GM12878 (cell line): ENCODE data around the gene SV2B. TPM values are rescaled to one million over a fixed set of nuclear protein-coding genes. Genes with fewer than 3 reads are reported as not detected.

Experiments
- ATAC-seq: fragments of 200-7000 bp; cut with Tn5 transposase; 3 replicates; pipeline ENCODE4 v1.9.1; 2020; ENCODE audit warnings: mild to moderate bottlenecking, moderate library complexity
- BruUV-seq: library from RNA; stranded (reverse); fragments of 400-500 nt; replicated peaks from 2 replicates; lab custom pipeline; 2021; lab: Mats Ljungman, UMichigan
- CTCF ChIA-PET: fragments of 300-600 bp; sonication (Branson Sonifier 250); formaldehyde crosslinking; extraction: SDS; loops from one replicate; lab custom pipeline; 2021; ENCODE audit warnings: inconsistent platforms; lab: Yijun Ruan, JAX
- POLR2A ChIA-PET: fragments of 350-600 bp; formaldehyde crosslinking; extraction: SDS; loops from one replicate; lab custom pipeline; 2021; ENCODE audit warnings: inconsistent platforms; lab: Charles Lee
- RAD21 ChIA-PET: fragments of 300-600 bp; sonication (Branson Sonifier 250); formaldehyde crosslinking; loops from one replicate; lab custom pipeline; 2023; ENCODE audit warnings: antibody characterized with exemption; ENCODE audit not compliant: unreplicated experiment; lab: Charles Lee
- SMC1A ChIA-PET: fragments of 300-600 bp; sonication (Branson Sonifier 250); formaldehyde crosslinking; loops from one replicate; lab custom pipeline; 2023; ENCODE audit not compliant: unreplicated experiment, uncharacterized antibody; lab: Charles Lee
- DNase-seq: peaks from one replicate; pipeline ENCODE4 v3.0.0-alpha.2; 2011; ENCODE audit warnings: low read depth, low spot score
- FAIRE-seq: peaks from 3 replicates; lab custom pipeline; 2011; peaks lifted over from hg19 to GRCh38; lab: Jason Lieb, UNC
- H2AFZ ChIP-seq: 2 replicates; pipeline ENCODE4 v1.6.0; 2011; ENCODE audit warnings: low read depth, low read length, control low read depth; ENCODE audit not compliant: control insufficient read depth
- H3K27ac ChIP-seq: 2 replicates; pipeline ENCODE4 v1.5.1; 2011; ENCODE audit warnings: control low read depth; ENCODE audit not compliant: control insufficient read depth, insufficient read depth
- H3K27me3 ChIP-seq, 2 experiments: replicated peaks in 1 of 2; 2 replicates each; pipeline versions ENCODE4 v1.6.0 to v1.6.1; 2011; ENCODE audit warnings: low read length in 1 of 2; ENCODE audit not compliant: control insufficient read depth in 2 of 2, insufficient read depth in 2 of 2
- H3K36me3 ChIP-seq, 2 experiments: 2 replicates each; pipeline ENCODE4 v1.5.1; 2011; ENCODE audit warnings: low read length in 1 of 2; ENCODE audit not compliant: control insufficient read depth in 2 of 2, insufficient read depth in 2 of 2
- H3K4me1 ChIP-seq: 2 replicates; pipeline ENCODE4 v1.6.1; 2011; ENCODE audit warnings: mild to moderate bottlenecking, low read length, moderate library complexity, mixed read lengths; ENCODE audit not compliant: control insufficient read depth, insufficient read depth
- H3K4me2 ChIP-seq: 2 replicates; pipeline ENCODE4 v1.6.0; 2011; ENCODE audit warnings: control low read depth; ENCODE audit not compliant: control insufficient read depth, insufficient read depth
- H3K4me3 ChIP-seq: fragments of 200-600 bp; sonication (generic); 2 replicates; pipeline ENCODE4 v1.5.1; 2016
- H3K79me2 ChIP-seq: 2 replicates; pipeline ENCODE4 v1.6.0; 2011; ENCODE audit warnings: low read length; ENCODE audit not compliant: control insufficient read depth, insufficient read depth
- H3K9ac ChIP-seq: 2 replicates; pipeline ENCODE4 v1.8.0; 2011; ENCODE audit warnings: low read length, control low read depth, mixed read lengths; ENCODE audit not compliant: control insufficient read depth, insufficient read depth
- H3K9me3 ChIP-seq: replicated peaks from 3 replicates; pipeline ENCODE4 v1.5.1; 2011; ENCODE audit warnings: mild to moderate bottlenecking, low read length; ENCODE audit not compliant: control insufficient read depth, insufficient read depth
- H4K20me1 ChIP-seq: 2 replicates; pipeline ENCODE4 v1.6.0; 2011; ENCODE audit not compliant: control insufficient read depth, insufficient read depth
- ASH2L ChIP-seq: fragments of 300-600, 200-600 bp; sonication (generic); IDR thresholded peaks from 2 replicates; pipeline ENCODE4 v1.6.1; 2017; ENCODE audit warnings: low read depth, mild to moderate bottlenecking, borderline replicate concordance
- BRCA1 ChIP-seq: IDR thresholded peaks from 2 replicates; pipeline ENCODE4 v1.6.1; 2011; ENCODE audit warnings: low read depth, low read length, improper control_type of control experiment
- FOXM1 ChIP-seq: IDR thresholded peaks from 2 replicates; pipeline ENCODE4 v1.6.1; 2012; ENCODE audit warnings: low read depth, mild to moderate bottlenecking, inconsistent platforms, low read length, moderate library complexity
- GABPA ChIP-seq: IDR thresholded peaks from 2 replicates; pipeline ENCODE4 v1.6.1; 2014; ENCODE audit warnings: antibody characterized with exemption, low read depth, mild to moderate bottlenecking, inconsistent platforms
- GATAD2B ChIP-seq: fragments of 450-650 bp; conservative IDR thresholded peaks from 2 replicates; pipeline ENCODE4 v1.6.1; 2017; ENCODE audit warnings: low read depth, mild to moderate bottlenecking, moderate library complexity
- KLF5 ChIP-seq: fragments of 450-650 bp; IDR thresholded peaks from 2 replicates; pipeline ENCODE4 v1.6.1; 2014; ENCODE audit warnings: mild to moderate bottlenecking; ENCODE audit not compliant: partially characterized antibody
- MXI1 ChIP-seq: fragments of 150-350 bp; IDR thresholded peaks from 2 replicates; pipeline ENCODE4 v1.6.1; 2011; ENCODE audit warnings: low read depth, mild to moderate bottlenecking, inconsistent platforms, low read length, improper control_type of control experiment
- NR2C1 ChIP-seq: fragments of 450-650 bp; IDR thresholded peaks from 2 replicates; pipeline ENCODE4 v1.6.1; 2017; ENCODE audit warnings: antibody characterized with exemption, mild to moderate bottlenecking, moderate library complexity
- PAX8 ChIP-seq: fragments of 450-650 bp; IDR thresholded peaks from 2 replicates; pipeline ENCODE4 v1.6.1; 2017; ENCODE audit warnings: mild to moderate bottlenecking, moderate library complexity
- RAD21 ChIP-seq: IDR thresholded peaks from 2 replicates; pipeline ENCODE4 v1.6.1; 2011; ENCODE audit warnings: mild to moderate bottlenecking, low read depth, low read length, moderate library complexity; ENCODE audit not compliant: insufficient read depth
- RB1 ChIP-seq: fragments of 450-650 bp; formaldehyde crosslinking; IDR thresholded peaks from 2 replicates; pipeline ENCODE4 v1.6.1; 2017; ENCODE audit warnings: mild to moderate bottlenecking, borderline replicate concordance
- SMARCA5 ChIP-seq: fragments of 450-650 bp; IDR thresholded peaks from 2 replicates; pipeline ENCODE4 v1.6.1; 2017; ENCODE audit warnings: mild to moderate bottlenecking
- STAT3 ChIP-seq: IDR thresholded peaks from 2 replicates; pipeline ENCODE4 v1.6.1; 2011; ENCODE audit warnings: low read depth, low read length, improper control_type of control experiment
- SUPT20H ChIP-seq: IDR thresholded peaks from 2 replicates; pipeline ENCODE4 v1.6.1; 2011; ENCODE audit warnings: low read depth, mild to moderate bottlenecking, low read length, moderate library complexity, borderline replicate concordance; ENCODE audit not compliant: control insufficient read depth
- TCF7 ChIP-seq: IDR thresholded peaks from 2 replicates; pipeline ENCODE4 v1.6.1; 2014; ENCODE audit warnings: antibody characterized with exemption, borderline replicate concordance
- ZBTB33 ChIP-seq: fragments of 450-650 bp; IDR thresholded peaks from 2 replicates; pipeline ENCODE4 v1.6.1; 2017; ENCODE audit warnings: mild to moderate bottlenecking
- ZNF274 ChIP-seq: IDR thresholded peaks from one replicate; pipeline ENCODE4 v1.8.0; 2011; ENCODE audit not compliant: insufficient read length, insufficient read depth
- WGBS: methylation state at CpG from one replicate; pipeline ENCODE4 v1.1.6; 2016; ENCODE audit warnings: low lambda C conversion rate; ENCODE audit not compliant: insufficient replicate concordance, insufficient coverage; ENCODE audit errors: missing lambda C conversion rate; 5-methylcytosine and 5-hydroxymethylcytosine counted together
- in situ Hi-C: fragments of 300-500 bp; cut with MboI; formaldehyde crosslinking; loops from 9 replicates; pipeline ENCODE4 v1.14.3; 2018; ENCODE audit warnings: mixed read lengths
- intact Hi-C: fragments of 100-400 bp; cut with micrococcal nuclease; formaldehyde crosslinking; loops from one replicate; pipeline ENCODE4 v1.14.2; 2022; ENCODE audit not compliant: unreplicated experiment
- polyA plus RNA-seq, 11 experiments: library from polyadenylated mRNA; depleted of rRNA in 4 of 11; unstranded in 6 of 11; stranded (reverse) in 5 of 11; fragments of >200 nt; fragmentation: Nextera tagmentation in 4 of 11; fragmentation: Illumina TruSeq in 1 of 11; extraction: Ambion mirVana in 4 of 11; extraction: Trizol in 1 of 11; gene quantifications; 1 replicate in 1 of 11; 2 replicates in 10 of 11; pipeline versions ENCODE4 v1.2.1 to v1.2.3, GENCODE V29; 2011 to 2016; ENCODE audit warnings: inconsistent platforms in 2 of 11, missing spikeins in 2 of 11, low read depth in 1 of 11
- total RNA-seq, 4 experiments: library from RNA; depleted of rRNA in 3 of 4; stranded (reverse); fragments of >200 nt in 3 of 4; fragmentation: Illumina TruSeq in 1 of 4; extraction: Trizol in 1 of 4; gene quantifications; 2 replicates each; pipeline versions ENCODE4 v1.2.1 to v1.2.3, GENCODE V29; 2013 to 2021
- TF ChIP-seq, protein P1 (sequence below): fragments of 150-350 bp; IDR thresholded peaks from 2 replicates; pipeline ENCODE4 v1.6.1; 2016; ENCODE audit warnings: low read depth, low read length
- TF ChIP-seq, protein P2 (sequence below): fragments of 150-350 bp; IDR thresholded peaks from 2 replicates; pipeline ENCODE4 v1.6.1; 2014; ENCODE audit warnings: mild to moderate bottlenecking, low read depth, low read length

The SV2B gene
- total and polyA plus RNA-seq, 10 of the 15 experiments (the other 5 are each of a cell fraction or from before 2014, with no cell fraction given): 0.03 to 1.7 (median 1.3) TPM

DNA sequence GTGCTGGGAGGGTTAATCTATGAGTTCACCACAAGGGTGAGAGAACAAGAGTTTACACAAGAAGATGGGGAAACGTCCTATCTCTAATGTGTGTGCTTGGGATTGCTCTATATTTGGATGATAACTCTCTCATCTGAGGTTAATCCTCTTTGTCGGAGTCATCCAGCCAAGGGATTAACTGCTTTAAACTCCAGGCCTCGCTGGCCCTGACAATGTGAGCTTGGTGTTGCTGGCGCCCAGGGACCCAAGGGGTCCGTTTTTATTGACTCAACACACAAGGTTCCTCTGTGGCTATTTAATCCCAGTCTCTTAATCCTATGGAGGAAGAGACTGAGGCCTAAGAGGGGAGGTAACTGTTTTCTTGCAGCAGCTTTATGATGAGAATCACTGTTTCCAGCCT is 14.2 kb downstream of the SV2B start:
- in situ Hi-C loops: no loop called here
- SMC1A ChIA-PET: interaction anchor here (1.2 kb wide), 1 partner anchor 9 kb away, joined by 5 read pairs; no protein-coding TSS in a partner anchor
- no peak for DNase-seq

More for the DNA sequence above, 14.2 kb downstream of the SV2B start:
- Histone ChIP-seq H3K4me2 (no peak overlapping the region), H3K9ac (no peak overlapping the region), H3K4me3 (no peak overlapping the region), H2AFZ (no peak overlapping the region), H3K36me3 (no peaks in the 10 kb centered on the region), H3K4me1 (peaks cover 11% of the 10 kb centered on the region), H4K20me1 (no peaks in the 10 kb centered on the region), H3K27ac (no peak overlapping the region), H3K27me3 (no peaks in the 10 kb centered on the region), H3K79me2 (no peaks in the 10 kb centered on the region), H3K9me3 (peaks cover 9% of the 10 kb centered on the region)
- BruUV-seq: no TSS peak
- 41% methylated on average over 5 of the region's 5 CpGs for WGBS
- ATAC-seq (no peak), FAIRE-seq (no peak)
- ChIA-PET CTCF (interaction anchor here (1.4 kb wide), 1 partner anchor 157 kb away, joined by 4 read pairs; no protein-coding TSS in a partner anchor), POLR2A (interaction anchor here (0.5 to 2.7 kb wide), 2 partner anchors 13 to 121 kb away, joined by 4 to 11 read pairs; no protein-coding TSS in a partner anchor), RAD21 (interaction anchor here (1.2 kb wide), 1 partner anchor 31 kb away, joined by 5 read pairs; no protein-coding TSS in a partner anchor)
- intact Hi-C loops: no loop called here
- TF ChIP-seq, protein P1, sequence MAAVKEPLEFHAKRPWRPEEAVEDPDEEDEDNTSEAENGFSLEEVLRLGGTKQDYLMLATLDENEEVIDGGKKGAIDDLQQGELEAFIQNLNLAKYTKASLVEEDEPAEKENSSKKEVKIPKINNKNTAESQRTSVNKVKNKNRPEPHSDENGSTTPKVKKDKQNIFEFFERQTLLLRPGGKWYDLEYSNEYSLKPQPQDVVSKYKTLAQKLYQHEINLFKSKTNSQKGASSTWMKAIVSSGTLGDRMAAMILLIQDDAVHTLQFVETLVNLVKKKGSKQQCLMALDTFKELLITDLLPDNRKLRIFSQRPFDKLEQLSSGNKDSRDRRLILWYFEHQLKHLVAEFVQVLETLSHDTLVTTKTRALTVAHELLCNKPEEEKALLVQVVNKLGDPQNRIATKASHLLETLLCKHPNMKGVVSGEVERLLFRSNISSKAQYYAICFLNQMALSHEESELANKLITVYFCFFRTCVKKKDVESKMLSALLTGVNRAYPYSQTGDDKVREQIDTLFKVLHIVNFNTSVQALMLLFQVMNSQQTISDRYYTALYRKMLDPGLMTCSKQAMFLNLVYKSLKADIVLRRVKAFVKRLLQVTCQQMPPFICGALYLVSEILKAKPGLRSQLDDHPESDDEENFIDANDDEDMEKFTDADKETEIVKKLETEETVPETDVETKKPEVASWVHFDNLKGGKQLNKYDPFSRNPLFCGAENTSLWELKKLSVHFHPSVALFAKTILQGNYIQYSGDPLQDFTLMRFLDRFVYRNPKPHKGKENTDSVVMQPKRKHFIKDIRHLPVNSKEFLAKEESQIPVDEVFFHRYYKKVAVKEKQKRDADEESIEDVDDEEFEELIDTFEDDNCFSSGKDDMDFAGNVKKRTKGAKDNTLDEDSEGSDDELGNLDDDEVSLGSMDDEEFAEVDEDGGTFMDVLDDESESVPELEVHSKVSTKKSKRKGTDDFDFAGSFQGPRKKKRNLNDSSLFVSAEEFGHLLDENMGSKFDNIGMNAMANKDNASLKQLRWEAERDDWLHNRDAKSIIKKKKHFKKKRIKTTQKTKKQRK: no peak
- TF ChIP-seq MXI1: no peak
- no peak for TF ChIP-seq PAX8
- TF ChIP-seq RB1: no peak
- no peak for TF ChIP-seq FOXM1
- TF ChIP-seq ASH2L: no peak
- no peak for TF ChIP-seq RAD21
- no peak for TF ChIP-seq GABPA
- no peak for TF ChIP-seq SMARCA5
- TF ChIP-seq BRCA1: no peak
- no peak for TF ChIP-seq ZNF274
- TF ChIP-seq STAT3: no peak
- no peak for TF ChIP-seq GATAD2B
- TF ChIP-seq TCF7: no peak
- TF ChIP-seq SUPT20H: no peak
- no peak for TF ChIP-seq KLF5
- no peak for TF ChIP-seq ZBTB33
- TF ChIP-seq, protein P2, sequence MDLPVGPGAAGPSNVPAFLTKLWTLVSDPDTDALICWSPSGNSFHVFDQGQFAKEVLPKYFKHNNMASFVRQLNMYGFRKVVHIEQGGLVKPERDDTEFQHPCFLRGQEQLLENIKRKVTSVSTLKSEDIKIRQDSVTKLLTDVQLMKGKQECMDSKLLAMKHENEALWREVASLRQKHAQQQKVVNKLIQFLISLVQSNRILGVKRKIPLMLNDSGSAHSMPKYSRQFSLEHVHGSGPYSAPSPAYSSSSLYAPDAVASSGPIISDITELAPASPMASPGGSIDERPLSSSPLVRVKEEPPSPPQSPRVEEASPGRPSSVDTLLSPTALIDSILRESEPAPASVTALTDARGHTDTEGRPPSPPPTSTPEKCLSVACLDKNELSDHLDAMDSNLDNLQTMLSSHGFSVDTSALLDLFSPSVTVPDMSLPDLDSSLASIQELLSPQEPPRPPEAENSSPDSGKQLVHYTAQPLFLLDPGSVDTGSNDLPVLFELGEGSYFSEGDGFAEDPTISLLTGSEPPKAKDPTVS: no peak
- TF ChIP-seq NR2C1: no peak
